GM04504 (cell line): Measurements from ENCODE around the gene PEMT.

Experiments used
- DNase-seq: peaks from one replicate; pipeline ENCODE4 v3.0.0-alpha.2; 2012; ENCODE audit warnings: low read depth

The PEMT gene

DNA sequence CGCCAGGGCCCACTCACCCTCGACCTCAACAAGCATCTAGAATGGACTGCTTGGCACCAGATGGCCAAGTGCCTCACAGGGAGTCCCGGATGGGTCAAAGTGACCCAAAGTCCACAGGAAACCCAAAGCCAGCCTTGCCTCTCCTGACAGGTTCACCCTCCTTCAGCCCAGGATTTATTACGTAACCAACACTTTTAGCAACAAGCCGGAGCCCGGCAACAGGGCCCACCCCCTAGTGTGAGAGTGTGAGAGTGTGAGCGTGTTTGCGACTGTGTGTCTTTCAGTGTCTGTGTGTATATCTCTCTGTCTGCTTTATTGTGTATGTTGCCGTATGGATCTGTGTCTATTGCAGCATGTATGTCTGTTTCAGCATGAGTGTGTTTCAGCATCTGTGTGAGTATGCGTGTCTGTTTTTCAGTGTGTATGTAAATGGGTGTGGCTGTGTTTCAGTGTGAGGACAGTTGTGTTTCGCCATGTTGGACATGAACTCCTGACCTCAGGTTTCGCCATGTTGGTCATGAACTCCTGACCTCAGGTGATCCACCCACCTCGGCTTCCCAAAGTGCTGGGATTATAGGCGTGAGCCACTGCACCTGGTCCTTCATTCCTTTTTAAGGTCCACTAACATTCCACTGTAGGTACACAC, 13.7 kb upstream of the PEMT start:
- no peak for DNase-seq

DNA sequence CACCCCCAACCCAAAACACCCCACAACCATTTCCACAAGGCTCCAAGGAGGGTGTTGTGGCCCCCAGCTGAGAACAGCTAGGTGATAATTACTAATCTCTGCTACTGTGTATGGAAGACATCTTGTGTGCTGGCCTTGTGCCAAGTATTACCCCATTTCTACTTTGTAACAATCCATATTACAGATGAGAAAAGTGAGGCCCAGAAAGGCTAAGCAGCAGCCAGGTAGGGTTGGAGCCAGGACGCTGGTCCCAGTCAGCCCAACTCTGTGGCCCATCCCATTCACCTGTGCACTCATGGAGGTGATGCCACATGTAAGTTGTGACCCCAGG, 12.4 kb upstream of the PEMT start:
- no peak for DNase-seq

DNA sequence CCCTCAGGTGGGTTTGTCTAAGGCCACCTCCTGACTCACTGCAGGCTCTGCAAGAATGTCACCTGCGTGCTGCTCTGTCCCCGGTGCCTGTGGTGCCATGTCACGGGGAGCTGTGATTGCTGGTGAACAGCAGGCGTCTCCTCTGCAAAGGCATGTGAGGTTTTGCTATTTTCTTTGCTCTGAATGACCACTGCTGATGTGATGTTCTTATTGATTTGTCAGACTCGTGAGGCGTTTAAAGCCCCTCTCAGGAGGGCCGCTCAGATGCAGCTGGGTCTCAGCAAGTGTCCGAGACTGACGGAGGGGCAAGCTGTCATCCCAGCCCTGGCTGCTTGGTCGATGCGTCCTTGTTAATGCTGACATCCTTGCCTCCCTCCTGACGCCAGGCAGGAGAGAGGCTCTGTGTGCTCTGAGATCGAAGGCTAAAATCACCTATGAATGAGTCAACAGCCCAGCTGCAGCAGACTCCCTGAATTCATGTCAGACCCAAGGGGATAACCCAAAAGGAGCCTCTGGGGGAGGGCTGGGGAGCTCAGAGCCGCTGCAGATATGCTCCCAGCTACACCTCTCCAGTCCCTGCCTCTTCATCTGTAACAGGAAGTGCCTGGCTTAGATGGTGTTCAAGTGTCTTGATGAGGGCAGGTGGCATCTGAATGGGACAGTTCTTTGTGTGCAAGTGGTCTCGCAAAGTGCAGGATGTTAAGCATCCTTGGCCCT, 11.8 kb upstream of the PEMT start:
- no peak for DNase-seq

DNA sequence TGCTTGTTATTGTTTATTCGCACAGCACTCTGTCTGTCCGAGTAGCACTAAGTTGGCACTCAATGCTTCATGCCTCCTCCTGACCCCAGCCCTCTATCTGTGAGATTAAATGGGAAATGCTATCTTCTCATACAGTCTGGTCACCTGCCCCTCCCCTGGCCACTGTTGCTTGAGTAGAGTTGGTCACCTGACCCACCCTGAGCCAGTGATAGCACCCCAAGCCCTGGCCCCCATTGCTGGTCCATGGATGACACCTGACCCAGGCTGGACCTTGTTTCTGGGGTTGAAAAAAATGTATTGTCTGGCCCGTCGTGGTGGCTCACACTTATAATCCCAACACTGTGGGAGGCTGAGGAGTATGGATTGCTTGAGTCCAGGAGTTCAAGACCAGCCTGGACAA, 8.5 kb upstream of the PEMT start:
- no peak for DNase-seq

DNA sequence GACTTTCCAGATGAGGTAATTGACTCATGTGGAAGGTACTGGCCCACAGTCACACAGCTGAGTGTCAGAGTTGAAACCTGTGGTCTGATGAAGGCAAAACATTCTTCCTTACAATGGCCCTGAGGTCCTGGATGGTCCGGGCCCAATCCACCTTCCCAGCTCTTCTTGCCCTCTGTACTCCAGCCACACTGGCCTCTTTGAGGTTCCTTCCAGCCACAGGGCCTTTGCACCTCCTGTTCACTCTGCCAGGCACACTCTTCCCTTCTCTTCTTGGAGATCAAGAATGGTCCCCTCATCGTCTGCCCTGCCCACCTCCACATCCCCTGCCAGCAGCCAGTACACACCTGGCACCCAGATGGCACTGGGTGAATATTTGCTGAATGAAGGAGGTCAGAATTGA, 6.5 kb upstream of the PEMT start:
- no peak for DNase-seq

DNA sequence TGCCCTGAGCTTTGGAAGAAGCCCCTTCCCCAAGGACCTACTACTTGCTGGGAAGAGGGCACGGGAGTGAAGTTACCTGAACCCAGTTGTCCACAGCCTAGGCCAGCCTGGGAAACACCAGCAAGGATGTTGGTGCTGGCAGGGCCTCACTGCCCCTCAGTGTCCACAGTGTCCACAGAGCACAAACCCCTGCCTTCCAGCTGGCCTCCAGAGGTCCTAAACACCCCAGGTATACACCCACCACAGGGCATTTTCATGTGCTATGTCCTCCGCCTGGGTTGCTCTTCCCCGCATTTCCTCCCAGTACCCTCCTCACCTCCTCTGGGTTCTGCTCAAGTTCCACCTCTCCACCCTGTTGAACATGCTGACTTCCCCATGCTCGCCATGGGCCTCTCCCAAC, 4.2 kb upstream of the PEMT start:
- DNase-seq = no peak

DNA sequence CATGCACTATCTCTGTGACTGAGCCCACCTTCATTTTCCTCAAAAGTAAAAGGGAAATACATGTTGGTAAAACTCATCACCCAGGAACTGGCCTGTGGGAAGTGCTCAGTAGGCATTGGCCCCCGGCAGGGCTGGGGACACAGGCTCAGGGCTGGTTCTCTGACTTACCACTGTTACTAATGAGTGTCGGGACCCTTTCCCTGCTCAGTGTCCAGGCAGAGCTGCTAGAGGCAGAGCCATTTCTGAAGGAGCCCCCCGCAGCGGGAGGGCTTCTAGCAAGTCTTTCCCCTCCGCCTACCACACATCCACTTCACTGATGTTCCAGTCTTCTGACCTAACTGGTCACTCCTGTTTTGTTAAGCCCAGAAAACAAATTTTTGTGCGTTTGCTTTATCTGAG, 1.7 kb upstream of the PEMT start:
- DNase-seq = no peak

DNA sequence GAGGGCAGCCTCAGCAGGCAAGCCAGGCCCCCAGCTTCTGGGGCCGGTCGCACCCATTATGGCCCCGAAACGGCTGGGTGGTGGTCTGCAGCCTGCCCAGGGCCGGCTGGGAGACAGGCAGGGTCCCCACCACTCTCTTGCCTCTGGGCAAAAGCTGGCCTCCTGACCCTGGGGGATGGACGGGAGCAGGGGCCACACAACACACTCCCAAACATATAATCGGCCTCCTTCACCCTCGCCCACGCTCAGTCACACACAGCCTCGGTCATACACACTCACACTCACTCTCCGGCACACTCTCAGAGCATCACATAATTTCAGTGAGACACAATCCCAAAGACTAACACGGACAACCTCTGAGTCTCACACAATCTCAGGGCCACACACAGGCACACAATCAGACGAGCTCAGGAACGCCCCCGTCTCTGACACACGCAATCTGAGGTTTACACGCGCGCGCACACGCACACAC, 589 bp downstream of the PEMT start:
- DNase-seq = no peak

DNA sequence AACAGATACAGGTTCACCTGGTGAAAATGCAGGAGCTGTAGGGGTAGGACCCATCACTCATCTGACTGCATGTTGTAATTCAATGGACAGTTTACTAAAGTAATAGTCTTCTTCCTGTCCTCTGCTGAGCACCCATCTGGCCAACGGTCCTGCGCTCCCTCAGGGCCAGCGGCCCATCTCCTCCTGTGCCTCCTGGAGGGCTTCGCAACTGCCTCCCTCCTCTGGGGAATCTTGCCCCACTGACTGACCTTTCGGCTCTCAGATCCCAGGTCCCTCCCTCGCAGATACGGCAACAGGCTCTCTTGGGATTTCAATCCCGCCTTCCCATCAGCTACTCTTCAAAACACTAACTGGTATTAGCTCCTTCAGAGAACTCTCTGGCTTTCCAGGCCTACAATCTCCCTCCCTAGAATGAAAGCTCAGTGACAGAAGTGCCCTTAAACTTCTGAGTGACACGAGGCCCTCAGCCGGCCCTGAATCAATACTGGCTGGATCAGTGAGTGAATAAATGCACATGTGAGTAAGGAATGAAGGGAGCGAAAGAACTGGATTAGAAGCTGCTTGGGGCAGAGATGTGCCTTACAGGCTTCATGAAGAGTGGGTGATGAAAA, 1.3 kb downstream of the PEMT start:
- DNase-seq = no peak

DNA sequence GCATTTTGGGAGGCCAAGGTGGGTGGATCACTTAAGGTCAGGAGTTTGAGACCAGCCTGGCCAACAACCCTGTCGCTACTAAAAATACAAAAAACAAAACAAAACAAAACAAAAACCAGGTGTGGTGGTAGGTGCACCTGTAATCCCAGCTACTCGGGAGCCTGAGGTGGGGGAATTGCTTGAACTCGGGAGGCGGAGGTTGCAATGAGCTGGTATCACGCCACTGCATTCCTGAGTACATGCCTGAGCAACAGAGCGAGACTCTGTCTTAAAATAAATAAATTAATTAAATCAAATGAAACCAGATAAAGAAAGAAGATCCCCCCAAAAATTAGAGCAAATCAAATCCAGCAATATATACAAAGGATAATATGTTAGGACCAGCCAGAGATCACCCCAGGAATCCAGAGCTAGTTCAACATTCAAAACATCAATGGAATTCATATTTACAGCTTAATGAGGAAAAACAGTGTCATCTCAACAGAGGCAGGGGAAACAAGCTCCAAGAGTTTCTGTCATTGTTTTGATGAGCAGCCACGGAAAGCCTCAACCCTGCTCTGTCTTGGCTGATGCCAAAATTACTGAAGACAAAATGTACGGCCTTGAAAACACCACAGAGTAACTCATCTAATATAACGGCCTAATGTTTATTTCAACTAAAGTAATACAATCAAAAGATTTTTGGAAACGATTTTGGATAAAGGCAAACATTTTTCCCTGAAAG, 3.7 kb downstream of the PEMT start:
- DNase-seq = no peak

DNA sequence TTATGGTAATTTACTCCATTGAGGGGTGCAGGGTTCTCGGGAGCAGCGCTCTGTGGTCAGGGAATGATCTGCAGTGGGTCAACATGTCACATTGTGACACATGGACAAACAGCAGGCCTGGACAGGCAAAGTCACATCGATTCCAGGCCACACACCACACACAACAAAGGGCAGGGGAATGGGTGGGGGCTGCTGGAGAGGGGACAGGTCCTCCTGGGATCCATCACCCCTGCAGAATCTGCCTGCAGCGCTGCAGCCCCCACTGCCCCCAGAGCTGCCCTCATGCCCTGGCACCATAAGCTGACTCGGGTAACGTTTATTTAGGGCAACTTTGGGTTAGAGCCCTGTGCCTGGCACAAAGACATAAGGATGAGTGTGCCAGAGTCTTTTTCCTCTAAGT, 9.1 kb downstream of the PEMT start:
- DNase-seq = no peak

DNA sequence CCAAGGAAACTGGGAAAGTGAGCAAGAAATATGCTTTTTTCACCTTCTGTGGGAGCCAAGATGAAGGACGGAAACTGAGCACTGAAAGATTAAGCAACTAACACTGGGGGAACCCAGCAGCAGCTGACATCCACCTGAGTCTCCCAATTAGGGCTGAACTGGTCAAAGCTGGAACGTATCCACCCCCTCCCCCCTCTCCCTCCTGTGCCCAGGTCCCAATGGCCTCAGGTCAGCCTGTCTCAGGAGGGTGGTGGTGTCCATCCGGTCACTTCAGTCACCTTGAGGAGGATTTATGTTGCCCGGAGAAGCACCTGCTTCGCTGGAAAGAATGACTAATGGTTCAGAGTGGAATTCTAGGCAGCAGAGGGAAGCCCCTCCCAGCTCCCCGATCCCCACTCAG, 10.0 kb downstream of the PEMT start:
- DNase-seq = no peak

DNA sequence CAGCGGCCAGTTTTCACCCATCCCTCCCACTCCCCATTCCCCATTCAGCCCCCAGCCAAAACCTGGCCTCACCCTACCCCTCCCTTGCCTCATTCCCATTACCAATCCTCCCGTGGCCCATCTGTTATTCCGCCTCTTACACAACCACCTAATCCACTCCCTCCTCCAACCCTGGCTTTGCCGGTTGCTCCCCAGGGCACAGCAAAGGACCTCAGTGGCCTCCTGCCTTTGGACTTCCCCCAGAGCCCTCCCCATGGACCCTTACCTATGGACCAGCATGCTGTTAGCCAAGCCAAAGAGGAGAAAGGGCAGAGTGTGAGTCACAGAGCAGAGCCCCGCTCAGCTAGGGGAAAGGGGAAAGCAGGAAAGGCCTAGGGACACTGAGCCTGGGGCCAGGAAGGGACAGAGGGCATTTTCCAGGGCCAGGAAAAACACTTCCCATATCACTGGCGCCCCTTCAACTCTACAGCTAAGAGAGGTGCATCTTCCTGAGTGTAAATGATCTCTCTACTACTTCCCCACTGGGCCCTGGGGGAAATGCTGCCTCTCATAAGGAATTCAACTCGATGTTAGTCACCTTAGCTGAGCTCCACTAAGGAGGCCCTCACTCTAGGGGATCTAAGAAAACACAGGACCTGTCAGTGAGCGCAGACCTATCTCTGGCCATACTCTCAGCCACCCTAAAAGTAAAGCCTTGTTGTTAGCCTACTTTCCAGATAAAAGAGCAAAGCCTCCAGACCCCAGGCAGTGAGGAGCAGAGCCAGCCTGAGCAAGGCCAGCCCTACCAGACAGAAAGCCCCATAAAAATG, 10.6 kb downstream of the PEMT start:
- DNase-seq = no peak

DNA sequence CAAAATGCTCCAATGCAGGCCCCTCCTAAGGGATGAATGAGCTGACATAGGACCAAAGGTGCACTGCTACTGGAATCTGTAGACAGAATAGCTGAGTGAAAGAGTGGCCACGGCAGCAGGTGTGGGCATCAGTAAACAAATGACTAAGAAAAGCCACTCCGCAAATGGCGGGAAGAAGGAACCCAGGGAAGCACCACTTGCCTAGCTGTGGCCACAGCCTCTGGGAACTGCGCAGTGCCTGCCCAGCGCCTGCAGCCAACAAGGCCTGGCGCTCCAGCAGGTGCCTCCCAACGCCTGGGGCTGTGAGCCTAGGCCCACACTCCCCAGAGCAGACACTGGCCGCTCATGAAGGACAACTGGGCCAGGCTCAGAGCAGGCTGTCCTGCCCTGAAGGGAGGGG, 11.8 kb downstream of the PEMT start:
- no peak for DNase-seq

DNA sequence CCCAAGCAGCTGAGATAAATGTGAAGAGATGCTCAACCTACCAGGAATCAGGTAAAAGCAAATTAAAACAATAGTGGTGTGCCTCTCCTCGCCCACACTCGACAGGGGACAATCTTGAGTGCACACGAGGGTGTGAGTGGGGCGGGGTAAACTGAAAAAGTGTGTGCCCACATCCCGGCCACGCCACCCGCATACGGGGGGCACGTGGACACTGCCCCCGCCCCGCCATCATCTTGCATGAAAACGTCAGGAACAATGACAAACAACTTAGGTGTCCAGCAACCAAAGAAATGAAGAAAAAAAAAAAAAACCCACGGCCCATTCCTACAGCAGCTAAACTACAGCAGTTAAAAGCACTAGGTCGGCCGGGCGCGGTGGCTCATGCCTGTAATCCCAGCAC, 14.1 kb downstream of the PEMT start:
- no peak for DNase-seq

DNA sequence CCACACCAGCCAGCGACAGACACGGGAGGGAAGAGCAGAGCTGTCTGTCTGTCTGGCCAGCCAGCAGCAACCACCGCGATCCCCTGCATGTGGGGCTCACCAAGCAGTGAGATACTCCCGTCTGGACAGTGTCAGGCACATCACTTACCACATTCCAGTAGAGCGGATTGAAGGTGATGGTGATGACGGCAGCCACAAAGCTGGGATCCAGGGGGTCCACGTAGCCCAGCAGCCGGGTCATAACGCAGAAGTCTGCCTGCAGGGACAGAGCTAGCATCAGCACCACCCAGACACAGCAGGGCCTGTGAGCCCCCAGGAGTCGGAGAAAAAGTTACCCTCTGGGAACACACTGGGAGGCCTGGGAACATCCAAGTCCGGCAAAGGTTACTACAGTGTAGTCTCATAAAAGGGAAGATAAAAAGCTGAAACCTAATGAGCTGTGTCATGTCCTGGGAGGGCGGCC, 14.7 kb downstream of the PEMT start:
- no peak for DNase-seq

DNA sequence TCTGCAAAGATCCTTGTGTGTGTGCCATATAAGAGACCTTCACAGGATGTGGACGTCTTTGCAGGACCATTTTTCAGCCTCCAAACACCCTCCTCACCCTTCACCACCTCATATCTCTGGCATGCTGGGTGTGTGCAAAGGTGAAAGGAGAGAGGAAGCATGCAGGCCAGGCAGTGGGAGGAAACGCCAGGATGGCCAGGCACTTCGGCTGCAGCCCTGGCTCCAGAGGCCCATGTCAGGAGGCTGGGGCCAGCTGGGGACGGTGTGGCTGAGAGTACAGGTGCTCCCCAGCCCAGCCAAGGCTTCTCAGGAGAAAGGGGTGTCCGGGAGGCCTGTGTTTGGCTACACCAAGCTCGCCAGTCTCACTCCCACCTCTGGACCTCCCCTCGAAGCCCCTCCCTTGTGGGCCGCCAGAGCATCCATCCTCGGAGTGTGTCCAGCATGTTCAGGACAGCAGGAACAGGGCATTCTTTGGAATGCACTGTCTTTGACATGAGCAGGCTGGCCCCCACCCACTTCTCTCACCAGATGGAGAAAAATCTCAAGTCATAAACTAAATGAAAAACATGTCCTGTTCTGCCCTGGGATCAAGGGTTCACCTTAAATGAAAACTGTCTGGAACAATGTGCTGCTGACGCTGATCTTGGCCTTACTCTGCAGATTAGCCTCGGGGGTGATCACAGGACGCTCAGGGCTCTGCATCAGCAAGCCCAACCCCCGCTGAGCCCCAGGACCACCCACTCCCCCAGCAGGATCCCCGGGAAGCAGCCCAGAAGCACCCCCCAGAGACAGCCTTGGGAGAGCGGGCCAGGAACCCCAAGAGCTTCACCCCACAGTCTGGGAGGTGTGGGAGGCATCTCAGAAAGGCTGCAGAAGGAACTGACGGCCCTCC, 15.9 kb downstream of the PEMT start:
- DNase-seq = no peak

DNA sequence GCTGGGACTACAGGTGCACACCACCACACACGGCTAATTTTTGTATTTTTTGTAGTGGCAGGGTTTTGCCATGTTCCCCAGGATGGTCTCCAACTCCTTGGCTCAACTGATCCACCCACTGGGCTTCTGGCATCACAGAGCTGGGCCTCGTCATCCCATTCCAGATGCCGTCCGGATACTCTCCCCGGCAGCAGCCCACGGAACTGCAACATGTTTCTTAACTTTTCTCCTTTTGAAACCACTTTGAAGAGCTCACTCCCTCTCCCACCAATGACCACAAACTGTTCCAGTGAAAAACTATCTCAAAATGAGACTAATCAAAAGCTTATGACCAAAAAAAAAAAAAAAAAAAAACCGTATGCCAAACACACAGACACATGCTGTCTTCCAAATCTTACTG, 17.6 kb downstream of the PEMT start:
- DNase-seq = no peak

DNA sequence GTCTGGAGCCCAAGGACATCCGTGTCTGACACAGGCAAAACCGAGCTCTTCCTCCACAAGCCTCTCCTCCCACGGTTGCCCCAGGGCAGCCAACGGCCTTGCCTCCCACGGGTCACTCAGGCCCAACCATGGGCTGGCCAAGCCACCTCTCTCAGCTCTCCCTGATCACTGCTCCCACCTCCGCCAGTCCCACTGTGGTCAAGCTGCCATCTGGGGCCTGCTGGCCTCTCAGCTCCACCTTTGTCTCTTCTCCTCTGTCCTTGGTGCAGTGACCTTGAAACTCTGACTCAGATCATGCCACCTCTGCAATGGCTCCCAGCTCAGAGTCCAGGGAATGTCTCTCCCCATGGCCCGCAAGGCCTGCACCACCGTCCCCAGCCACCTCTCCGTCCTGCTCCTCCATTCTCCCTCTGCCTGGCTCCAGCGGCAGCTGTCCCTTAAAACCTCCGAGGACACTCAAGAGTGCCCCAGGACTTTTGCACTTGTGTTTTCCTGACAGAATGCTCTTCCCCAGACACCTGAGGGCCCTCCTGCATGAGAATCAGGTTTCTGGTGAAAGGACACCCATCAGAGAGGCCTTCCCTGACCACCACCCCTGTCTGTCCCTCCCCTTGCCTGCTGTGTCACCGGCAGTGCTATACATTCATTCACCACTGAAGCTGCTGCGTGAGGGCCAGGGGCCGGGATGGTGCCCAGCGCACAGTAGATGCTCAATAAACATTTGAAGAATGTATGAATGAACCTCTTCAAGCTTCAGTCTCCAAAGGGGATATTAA, 19.3 kb downstream of the PEMT start:
- DNase-seq = no peak
